GM12873 (cell line): ENCODE data around the gene FANCI.
A peak's percentile ranks its signal among the peaks of the same experiment; 100 is the strongest.

ENCODE experiments used
- TF ChIP-seq, protein P1 (sequence below): IDR thresholded peaks from 2 replicates; pipeline ENCODE4 v1.5.1; 2012; ENCODE audit warnings: low read depth, mild to moderate bottlenecking, moderate library complexity, low read length, control low read depth; ENCODE audit not compliant: insufficient read depth; ENCODE audit errors: missing control alignments

FANCI gene

DNA sequence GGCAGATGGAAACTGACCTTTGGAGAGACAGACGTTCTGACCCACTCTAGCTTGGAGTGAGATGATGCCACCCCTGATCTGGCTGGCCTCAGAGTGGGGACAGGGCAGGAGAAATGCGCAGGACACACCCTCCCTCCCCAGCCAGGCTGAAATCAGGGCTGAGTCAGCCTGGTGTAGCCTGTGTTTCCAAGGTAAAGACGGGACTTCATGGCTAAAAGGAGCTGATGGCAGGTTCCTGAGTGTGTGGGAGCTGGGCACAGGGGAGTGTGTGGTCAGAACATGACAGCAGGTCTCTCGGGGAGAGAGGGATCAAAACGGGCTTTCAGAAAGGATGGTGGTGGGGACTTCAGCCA is 105.4 kb downstream of the FANCI start:
- TF ChIP-seq, protein P1, sequence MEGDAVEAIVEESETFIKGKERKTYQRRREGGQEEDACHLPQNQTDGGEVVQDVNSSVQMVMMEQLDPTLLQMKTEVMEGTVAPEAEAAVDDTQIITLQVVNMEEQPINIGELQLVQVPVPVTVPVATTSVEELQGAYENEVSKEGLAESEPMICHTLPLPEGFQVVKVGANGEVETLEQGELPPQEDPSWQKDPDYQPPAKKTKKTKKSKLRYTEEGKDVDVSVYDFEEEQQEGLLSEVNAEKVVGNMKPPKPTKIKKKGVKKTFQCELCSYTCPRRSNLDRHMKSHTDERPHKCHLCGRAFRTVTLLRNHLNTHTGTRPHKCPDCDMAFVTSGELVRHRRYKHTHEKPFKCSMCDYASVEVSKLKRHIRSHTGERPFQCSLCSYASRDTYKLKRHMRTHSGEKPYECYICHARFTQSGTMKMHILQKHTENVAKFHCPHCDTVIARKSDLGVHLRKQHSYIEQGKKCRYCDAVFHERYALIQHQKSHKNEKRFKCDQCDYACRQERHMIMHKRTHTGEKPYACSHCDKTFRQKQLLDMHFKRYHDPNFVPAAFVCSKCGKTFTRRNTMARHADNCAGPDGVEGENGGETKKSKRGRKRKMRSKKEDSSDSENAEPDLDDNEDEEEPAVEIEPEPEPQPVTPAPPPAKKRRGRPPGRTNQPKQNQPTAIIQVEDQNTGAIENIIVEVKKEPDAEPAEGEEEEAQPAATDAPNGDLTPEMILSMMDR: no peak

DNA sequence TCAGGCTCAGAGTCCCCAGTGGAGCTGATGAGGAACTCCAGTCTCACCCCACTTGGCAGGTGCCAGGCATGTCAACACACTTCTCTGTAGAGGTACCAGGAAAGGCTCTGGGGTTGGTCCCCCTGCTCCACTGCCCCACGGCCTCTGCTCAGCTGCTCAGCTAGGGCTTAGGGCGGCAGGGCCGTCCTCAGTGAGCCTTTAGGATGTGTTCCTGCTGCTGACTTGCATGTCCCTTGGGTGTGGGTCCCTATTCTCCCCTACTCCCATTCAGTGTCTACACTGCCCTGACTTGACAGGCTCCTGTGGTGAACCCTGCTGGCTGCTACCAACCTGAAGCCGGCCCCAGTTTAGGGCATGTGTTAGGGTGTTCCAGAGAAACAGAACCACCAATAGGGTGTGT is 108.7 kb downstream of the FANCI start:
- TF ChIP-seq, protein P1: no peak

DNA sequence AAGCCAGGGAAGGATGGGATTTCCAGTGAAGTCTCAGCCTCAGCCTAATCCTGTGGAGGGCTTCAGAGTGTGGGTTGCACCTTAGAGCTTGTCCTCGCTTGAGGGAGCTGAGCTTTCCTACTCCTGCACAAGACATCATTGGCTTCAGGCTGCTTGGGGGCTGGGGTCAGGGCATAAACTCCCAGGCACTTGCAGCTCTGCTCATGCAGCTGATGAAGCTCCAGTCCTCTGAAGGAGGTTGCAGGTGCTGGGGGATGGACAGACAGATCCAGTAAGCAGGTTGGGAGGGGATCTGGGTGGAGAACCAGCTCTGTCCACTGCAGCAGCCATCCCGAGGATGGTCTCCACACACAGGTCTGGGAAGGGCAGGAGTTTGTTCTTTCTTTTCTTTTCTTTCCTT is 110.2 kb downstream of the FANCI start:
- TF ChIP-seq, protein P1: no peak

DNA sequence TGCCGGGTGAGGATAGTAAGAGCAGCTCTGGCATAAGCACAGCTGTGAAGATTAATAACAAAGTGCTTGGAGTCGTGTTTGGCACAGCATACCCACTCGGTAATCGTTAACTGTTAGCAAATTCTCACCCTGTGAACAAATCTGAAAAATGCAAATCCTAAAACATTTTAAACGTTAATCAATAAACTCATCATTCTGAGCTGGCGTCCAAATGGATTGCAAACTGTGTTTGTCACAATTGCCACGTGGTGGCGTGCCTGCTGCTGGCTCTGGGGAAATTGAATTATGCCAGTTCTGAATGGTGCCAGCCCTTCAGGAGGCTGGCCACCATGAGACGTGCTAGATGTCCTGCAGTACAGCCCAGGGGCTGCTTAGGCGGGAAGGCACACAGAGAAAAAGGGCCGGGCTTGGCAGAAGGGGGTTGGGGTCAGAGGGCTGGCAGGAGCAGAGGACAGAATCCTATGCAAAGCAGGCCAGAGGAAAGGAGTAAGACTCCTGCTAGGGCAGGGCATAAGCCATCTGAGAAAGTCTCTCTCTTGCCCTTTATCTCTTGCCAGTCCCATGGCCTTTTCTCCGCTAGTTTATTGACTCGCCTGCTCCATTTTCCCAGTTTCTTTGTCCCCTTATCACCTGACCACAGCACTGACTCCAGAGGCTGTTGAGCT is 113.0 kb downstream of the FANCI start:
- TF ChIP-seq, protein P1: peak; percentile 57

DNA sequence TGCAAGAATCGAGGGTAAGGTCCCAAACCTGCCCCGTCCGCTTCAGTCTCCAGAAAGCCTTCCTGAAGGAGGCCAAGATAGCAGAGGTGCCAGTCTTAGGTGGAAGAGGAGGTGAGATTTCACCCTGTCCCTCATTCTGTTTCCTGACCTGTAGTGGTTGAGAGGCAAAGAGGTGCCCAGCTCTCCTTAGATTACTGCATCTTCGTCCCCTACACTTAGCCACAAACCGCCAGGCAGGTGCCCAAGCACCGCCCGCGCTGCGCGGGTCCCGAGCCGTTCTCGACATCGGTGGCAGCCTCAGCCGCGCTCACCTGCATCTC is 114.6 kb downstream of the FANCI start:
- TF ChIP-seq, protein P1: no peak

DNA sequence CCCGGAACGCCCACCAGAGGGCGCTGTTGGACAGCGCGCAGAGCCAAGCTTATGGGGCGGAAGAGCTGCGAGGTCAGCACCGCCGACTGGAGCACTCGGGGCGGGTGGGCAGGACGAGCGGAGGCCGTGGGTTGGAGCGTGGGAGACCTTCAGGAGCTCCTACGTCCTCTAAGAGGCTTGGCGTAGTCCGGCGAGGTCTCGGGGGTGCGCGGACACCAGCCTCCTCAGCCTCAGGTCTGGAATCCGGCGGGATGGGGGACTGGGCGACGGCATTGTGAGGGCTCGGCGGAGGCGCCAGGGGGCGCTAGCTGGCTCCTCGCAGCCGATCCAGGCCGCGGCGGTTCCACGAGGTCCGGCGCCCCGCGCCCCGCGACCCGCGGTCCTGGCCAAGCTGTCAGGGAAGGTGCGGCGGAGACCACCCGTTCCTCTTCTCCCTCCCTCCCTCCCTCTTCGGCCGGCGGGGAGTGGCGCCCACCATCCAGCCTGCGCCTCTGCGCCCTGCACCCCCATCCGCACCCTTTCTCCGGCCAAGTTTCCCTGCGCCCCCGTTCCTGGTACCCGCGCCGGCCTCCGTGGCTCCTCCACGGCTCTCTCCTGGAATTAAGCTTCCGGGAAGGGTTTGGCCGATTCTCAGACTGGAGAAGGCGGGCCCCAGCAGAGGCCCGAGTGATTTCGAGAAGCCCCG is 115.1 kb downstream of the FANCI start:
- TF ChIP-seq, protein P1: peak; percentile 78

DNA sequence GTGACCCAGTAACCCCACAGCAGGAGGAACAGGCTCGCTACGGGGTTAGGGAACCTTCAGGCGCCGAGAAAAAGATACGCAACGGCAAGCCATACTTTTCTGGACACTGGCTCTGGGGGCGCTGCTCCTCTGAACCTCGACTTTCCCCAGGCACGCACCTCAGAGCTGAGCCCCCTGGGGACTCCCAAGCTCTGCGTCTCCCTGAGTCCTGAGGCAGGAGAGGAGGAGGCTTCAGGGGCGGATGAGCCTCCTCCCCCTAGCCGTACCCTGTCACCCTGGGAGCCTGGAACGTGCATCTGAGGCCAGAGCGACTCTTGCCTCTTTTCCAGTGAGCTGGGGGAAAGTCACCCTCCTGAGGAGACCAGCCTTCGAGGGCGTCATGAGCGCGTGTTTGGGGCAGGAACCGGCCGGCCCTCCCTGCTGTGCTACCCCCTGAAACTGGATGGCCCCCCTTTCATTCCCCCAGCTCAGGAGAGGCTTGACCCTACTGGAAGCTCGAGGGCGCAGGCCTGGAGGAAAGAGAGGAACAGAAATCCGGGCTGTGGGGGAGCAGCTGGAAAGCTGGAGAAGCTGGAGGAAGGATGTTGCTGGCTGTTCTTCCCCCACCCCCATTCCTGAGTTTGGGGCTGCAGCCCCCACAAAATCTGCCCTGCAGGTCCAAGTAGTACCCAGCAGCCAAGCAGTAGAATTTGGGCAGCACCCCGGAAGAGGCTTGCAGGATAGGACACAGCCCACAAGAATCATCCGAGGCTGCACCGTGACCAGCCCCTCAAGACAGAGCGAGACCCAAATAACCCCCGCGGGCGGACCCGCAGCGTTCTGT is 115.9 kb downstream of the FANCI start:
- TF ChIP-seq, protein P1: no peak
